ENCODE measurements around the gene PTCH1.

Gene PTCH1

DNA sequence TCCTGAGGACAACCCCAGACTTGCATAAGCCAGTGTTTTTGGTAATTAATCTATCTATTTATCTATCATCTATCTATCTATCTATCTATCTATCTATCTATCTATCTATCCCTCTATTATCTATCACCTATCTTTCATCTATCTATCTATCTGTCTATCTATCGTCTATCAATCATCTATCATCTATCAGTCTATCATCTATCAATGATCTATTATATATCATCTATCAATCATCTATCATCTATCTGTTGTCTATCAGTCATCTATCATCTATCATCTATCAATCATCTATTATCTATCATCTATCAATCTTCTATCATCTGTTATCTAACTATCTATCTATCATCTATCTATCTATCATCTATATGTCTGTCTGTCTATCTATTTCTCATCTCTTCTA is 85.5 kb downstream of the PTCH1 start:
- Histone ChIP-seq H3K4me1 (ENCODE audit: control insufficient read depth, insufficient read depth, low read length) (peaks cover 10% of the 10 kb centered on the region), H3K4me3 (ENCODE audit: low read length) (no peak overlapping the region), H3K36me3 (ENCODE audit: insufficient read depth, low read length) (no peaks in the 10 kb centered on the region), H3K9ac (ENCODE audit: low read depth, low read length) (no peak overlapping the region), H3K27me3 (ENCODE audit: control insufficient read depth, insufficient read depth, low read length) (no peaks in the 10 kb centered on the region), H3K9me3 (replicated peaks; ENCODE audit: low read length) (no peaks in the 10 kb centered on the region), H3K4me2 (ENCODE audit: low read length) (no peak overlapping the region)

DNA sequence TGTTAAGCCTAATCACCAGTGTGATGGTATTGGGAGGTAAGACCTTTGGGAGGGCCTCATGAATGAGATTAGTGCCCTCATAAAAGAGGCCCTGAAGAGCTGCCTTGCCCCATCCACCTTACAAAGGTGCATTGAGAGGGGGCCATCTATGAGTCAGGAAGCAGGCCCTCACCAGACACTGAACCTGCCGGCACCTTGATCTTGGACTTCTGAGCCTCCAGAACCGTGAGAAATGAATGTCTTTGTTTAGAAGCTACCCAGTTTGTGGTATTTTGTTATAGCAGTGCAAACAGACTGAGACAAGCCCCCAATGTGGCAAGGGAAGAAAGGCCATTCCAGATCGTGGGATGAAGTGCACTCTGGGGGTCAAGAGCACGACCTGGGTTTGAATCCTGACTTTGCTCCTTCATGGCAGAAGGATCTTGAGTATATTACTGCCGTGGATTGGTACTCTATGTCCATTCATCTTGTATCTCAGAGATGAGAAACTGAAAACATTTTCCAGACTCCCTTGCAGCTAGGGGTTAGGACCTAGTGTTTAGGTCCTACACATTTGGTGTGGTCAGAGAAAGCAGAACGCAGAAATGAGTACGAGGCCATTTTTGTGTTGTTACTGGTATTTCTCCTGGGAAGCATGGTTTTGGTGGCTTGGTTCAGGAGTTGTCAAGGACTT is 86.7 kb downstream of the PTCH1 start:
- H3K27me3 ChIP-seq (ENCODE audit: control insufficient read depth, insufficient read depth, low read length), result no peaks in the 10 kb centered on the region
- H3K9ac ChIP-seq (ENCODE audit: low read depth, low read length), result no peak overlapping the region
- no peak overlapping the region for H3K4me3 ChIP-seq (ENCODE audit: low read length)
- no peak overlapping the region for H3K4me2 ChIP-seq (ENCODE audit: low read length)
- peaks cover 18% of the 10 kb centered on the region for H3K4me1 ChIP-seq (ENCODE audit: control insufficient read depth, insufficient read depth, low read length)
- no peaks in the 10 kb centered on the region for H3K36me3 ChIP-seq (ENCODE audit: insufficient read depth, low read length)
- no peaks in the 10 kb centered on the region for H3K9me3 ChIP-seq (replicated peaks; ENCODE audit: low read length)

- Histone ChIP-seq H3K4me1 (ENCODE audit: control insufficient read depth, insufficient read depth, low read length) (peaks cover 14% of the 10 kb centered on the region), H3K4me3 (ENCODE audit: low read length) (no peak overlapping the region), H3K36me3 (ENCODE audit: insufficient read depth, low read length) (no peaks in the 10 kb centered on the region), H3K9ac (ENCODE audit: low read depth, low read length) (no peak overlapping the region), H3K9me3 (replicated peaks; ENCODE audit: low read length) (no peaks in the 10 kb centered on the region), H3K27me3 (ENCODE audit: control insufficient read depth, insufficient read depth, low read length) (no peaks in the 10 kb centered on the region), H3K4me2 (ENCODE audit: low read length) (no peak overlapping the region)
Measured at GRCh38 chr9:95429096-95429495, 87.7 kb downstream of the PTCH1 start.

DNA sequence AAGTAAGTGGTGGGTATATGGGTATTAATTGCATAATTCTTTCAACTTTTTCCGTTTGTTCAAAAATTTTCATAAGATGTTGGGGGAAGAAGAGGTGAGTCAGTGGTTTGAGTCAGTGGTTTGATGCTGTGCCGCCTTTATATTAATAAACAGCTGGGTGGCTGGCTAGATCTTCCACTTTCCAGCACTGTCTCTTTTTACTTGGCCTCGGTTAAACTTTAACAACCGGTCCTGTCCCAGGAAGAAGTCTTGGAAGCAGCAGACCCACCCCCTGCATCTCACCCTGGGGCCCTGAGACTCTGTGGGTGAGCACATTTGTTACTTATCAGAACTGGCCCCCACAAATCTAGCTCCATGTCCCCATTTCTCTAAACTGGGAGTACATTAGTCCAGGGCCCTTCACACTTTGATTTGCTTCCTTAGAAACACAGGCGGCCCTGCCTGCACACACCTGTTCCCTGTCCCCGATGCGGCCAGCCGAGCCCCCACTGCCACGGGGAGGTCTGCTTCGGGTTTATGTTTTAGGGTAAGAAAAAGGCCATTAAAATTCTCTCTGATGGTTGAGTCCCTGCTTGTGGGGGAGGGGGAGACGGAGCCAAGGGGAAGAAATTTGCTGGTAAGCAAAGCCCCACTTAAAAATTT is 90.7 kb downstream of the PTCH1 start:
- peak overlapping the region; percentile 80 for H3K9ac ChIP-seq (ENCODE audit: low read depth, low read length)
- H3K9me3 ChIP-seq (replicated peaks; ENCODE audit: low read length), result peaks cover 6% of the 10 kb centered on the region
- peak overlapping the region; percentile 71 for H3K4me3 ChIP-seq (ENCODE audit: low read length)
- no peaks in the 10 kb centered on the region for H3K36me3 ChIP-seq (ENCODE audit: insufficient read depth, low read length)
- peaks cover 14% of the 10 kb centered on the region for H3K4me1 ChIP-seq (ENCODE audit: control insufficient read depth, insufficient read depth, low read length)
- no peaks in the 10 kb centered on the region for H3K27me3 ChIP-seq (ENCODE audit: control insufficient read depth, insufficient read depth, low read length)
- peak overlapping the region; percentile 85 for H3K4me2 ChIP-seq (ENCODE audit: low read length)

DNA sequence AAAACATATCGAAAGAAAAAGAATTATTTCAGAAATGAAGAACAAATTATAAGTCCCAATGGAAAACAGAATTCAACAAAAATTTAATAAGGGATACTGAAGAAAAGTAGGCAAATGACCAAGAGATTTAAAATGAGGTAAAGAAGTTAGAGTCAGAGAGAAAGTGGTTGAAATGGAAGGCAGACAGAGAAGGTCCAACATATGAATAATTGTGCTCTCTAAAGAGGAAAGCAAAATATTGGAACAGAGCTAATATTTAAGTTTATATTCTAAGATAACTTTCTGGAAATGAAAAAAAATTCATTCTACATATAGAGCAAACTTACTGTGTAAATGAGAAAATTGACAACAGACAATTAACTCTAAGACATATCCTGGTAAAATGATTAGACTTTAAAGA is 94.1 kb downstream of the PTCH1 start:
- Histone ChIP-seq H3K4me3 (ENCODE audit: low read length) (no peak overlapping the region), H3K27me3 (ENCODE audit: control insufficient read depth, insufficient read depth, low read length) (no peaks in the 10 kb centered on the region), H3K9me3 (replicated peaks; ENCODE audit: low read length) (peaks cover 6% of the 10 kb centered on the region), H3K4me2 (ENCODE audit: low read length) (no peak overlapping the region), H3K9ac (ENCODE audit: low read depth, low read length) (no peak overlapping the region), H3K4me1 (ENCODE audit: control insufficient read depth, insufficient read depth, low read length) (peaks cover 14% of the 10 kb centered on the region), H3K36me3 (ENCODE audit: insufficient read depth, low read length) (no peaks in the 10 kb centered on the region)

DNA sequence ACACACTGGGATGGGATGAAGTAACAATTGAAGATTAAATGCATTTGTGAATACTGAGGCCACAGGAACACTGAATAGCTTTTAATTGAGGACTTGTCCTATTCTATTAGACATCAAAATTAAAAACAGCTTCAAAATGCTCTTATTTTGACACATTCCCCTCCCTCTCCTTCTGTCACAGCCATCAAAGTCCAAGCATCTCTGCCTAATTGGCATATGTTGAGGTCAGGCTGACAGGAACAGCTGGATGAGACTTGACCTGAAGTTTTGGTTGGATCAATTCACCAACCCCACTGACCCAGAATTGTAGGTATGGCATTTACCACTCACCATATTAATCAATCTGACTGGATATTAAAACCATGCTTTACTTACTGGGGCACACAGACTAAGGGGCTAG is 96.3 kb downstream of the PTCH1 start:
- H3K4me3 ChIP-seq (ENCODE audit: low read length), result no peak overlapping the region
- H3K4me1 ChIP-seq (ENCODE audit: control insufficient read depth, insufficient read depth, low read length), result no peaks in the 10 kb centered on the region
- H3K9ac ChIP-seq (ENCODE audit: low read depth, low read length), result no peak overlapping the region
- peaks cover 6% of the 10 kb centered on the region for H3K9me3 ChIP-seq (replicated peaks; ENCODE audit: low read length)
- H3K27me3 ChIP-seq (ENCODE audit: control insufficient read depth, insufficient read depth, low read length), result no peaks in the 10 kb centered on the region
- H3K36me3 ChIP-seq (ENCODE audit: insufficient read depth, low read length), result no peaks in the 10 kb centered on the region
- no peak overlapping the region for H3K4me2 ChIP-seq (ENCODE audit: low read length)

DNA sequence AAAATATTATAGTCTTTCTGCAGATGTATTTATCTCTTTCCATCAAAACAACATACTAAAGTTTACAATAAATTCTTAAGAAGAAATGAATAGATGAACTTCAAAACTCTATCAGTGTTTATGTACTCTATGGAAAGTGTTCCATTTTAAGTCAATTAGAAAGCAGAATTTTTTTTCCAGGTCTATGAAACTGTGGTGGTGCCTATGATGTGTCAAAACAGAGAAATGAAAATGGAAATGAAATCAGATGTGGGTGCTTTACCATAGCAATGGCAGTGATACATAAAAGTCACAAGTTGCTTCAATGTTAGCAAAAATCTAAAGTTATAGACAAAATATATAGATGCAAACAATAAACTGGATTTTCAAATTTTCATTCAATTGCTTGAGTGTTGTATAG is 97.3 kb downstream of the PTCH1 start:
- Histone ChIP-seq H3K4me1 (ENCODE audit: control insufficient read depth, insufficient read depth, low read length) (no peaks in the 10 kb centered on the region), H3K4me3 (ENCODE audit: low read length) (no peak overlapping the region), H3K9ac (ENCODE audit: low read depth, low read length) (no peak overlapping the region), H3K27me3 (ENCODE audit: control insufficient read depth, insufficient read depth, low read length) (no peaks in the 10 kb centered on the region), H3K4me2 (ENCODE audit: low read length) (no peak overlapping the region), H3K36me3 (ENCODE audit: insufficient read depth, low read length) (no peaks in the 10 kb centered on the region), H3K9me3 (replicated peaks; ENCODE audit: low read length) (peaks cover 6% of the 10 kb centered on the region)

DNA sequence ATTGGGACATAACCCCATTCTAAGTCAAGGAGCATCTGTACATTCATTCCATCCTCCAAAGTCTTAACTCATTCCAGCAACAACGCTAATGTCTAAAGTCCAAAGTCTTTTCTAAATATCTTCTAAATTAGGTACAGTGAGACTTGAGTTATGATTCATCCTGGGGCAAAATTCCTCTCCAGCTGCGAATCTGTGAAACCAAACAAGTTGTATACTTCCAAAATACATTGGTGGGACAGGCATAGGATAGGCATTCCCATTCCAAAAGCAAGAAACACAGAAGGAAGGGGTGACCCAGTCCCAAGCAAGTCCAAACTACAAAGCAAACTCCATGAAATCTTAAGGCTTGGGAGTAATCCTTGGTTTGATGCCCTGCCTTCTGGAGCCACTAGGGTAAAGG is 101.6 kb downstream of the PTCH1 start:
- Histone ChIP-seq H3K27me3 (ENCODE audit: control insufficient read depth, insufficient read depth, low read length) (no peaks in the 10 kb centered on the region), H3K4me2 (ENCODE audit: low read length) (no peak overlapping the region), H3K9me3 (replicated peaks; ENCODE audit: low read length) (no peaks in the 10 kb centered on the region), H3K36me3 (ENCODE audit: insufficient read depth, low read length) (no peaks in the 10 kb centered on the region), H3K4me3 (ENCODE audit: low read length) (no peak overlapping the region), H3K4me1 (ENCODE audit: control insufficient read depth, insufficient read depth, low read length) (peaks cover under 1% of the 10 kb centered on the region), H3K9ac (ENCODE audit: low read depth, low read length) (no peak overlapping the region)

DNA sequence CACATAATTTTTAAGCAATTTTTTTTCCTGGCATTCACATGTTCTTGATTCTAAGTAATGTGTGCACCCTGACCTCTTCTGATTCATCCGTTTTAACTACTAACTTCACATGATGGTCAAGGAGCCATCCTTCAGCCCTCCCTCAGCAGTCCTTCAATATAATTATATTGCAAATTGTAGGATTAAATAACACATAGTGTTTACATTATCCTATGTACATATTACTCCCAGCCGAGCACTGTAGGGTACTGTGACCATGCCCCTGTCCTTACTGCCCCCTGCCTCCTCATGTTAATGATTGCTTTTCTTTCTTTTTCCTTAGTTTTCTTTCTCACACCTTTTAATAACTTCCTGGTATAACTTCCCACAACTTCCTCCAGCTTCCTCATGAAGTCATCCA is 103.0 kb downstream of the PTCH1 start:
- Histone ChIP-seq H3K27me3 (ENCODE audit: control insufficient read depth, insufficient read depth, low read length) (no peaks in the 10 kb centered on the region), H3K4me1 (ENCODE audit: control insufficient read depth, insufficient read depth, low read length) (peaks cover 3% of the 10 kb centered on the region), H3K4me2 (ENCODE audit: low read length) (no peak overlapping the region), H3K9me3 (replicated peaks; ENCODE audit: low read length) (no peaks in the 10 kb centered on the region), H3K4me3 (ENCODE audit: low read length) (no peak overlapping the region), H3K9ac (ENCODE audit: low read depth, low read length) (no peak overlapping the region), H3K36me3 (ENCODE audit: insufficient read depth, low read length) (no peaks in the 10 kb centered on the region)

- no peak overlapping the region for H3K4me3 ChIP-seq (ENCODE audit: low read length)
- peaks cover 3% of the 10 kb centered on the region for H3K4me1 ChIP-seq (ENCODE audit: control insufficient read depth, insufficient read depth, low read length)
- no peak overlapping the region for H3K4me2 ChIP-seq (ENCODE audit: low read length)
- no peak overlapping the region for H3K9ac ChIP-seq (ENCODE audit: low read depth, low read length)
- H3K27me3 ChIP-seq (ENCODE audit: control insufficient read depth, insufficient read depth, low read length), result no peaks in the 10 kb centered on the region
- no peaks in the 10 kb centered on the region for H3K9me3 ChIP-seq (replicated peaks; ENCODE audit: low read length)
- no peaks in the 10 kb centered on the region for H3K36me3 ChIP-seq (ENCODE audit: insufficient read depth, low read length)
Measured at GRCh38 chr9:95411054-95411892, 105.5 kb downstream of the PTCH1 start.

- no peak overlapping the region for H3K4me3 ChIP-seq (ENCODE audit: low read length)
Measured at GRCh38 chr9:95409650-95410426, 106.9 kb downstream of the PTCH1 start.

More at GRCh38 chr9:95409650-95410426, 106.9 kb downstream of the PTCH1 start:
- H3K36me3 ChIP-seq (ENCODE audit: insufficient read depth, low read length), result no peaks in the 10 kb centered on the region
- H3K9ac ChIP-seq (ENCODE audit: low read depth, low read length), result no peak overlapping the region
- H3K4me2 ChIP-seq (ENCODE audit: low read length), result peak overlapping the region; percentile 36
- no peaks in the 10 kb centered on the region for H3K9me3 ChIP-seq (replicated peaks; ENCODE audit: low read length)
- H3K4me1 ChIP-seq (ENCODE audit: control insufficient read depth, insufficient read depth, low read length), result peaks cover 3% of the 10 kb centered on the region
- peaks cover 5% of the 10 kb centered on the region for H3K27me3 ChIP-seq (ENCODE audit: control insufficient read depth, insufficient read depth, low read length)
